Measurements from ENCODE around the gene EFHC1.

The EFHC1 gene

DNA sequence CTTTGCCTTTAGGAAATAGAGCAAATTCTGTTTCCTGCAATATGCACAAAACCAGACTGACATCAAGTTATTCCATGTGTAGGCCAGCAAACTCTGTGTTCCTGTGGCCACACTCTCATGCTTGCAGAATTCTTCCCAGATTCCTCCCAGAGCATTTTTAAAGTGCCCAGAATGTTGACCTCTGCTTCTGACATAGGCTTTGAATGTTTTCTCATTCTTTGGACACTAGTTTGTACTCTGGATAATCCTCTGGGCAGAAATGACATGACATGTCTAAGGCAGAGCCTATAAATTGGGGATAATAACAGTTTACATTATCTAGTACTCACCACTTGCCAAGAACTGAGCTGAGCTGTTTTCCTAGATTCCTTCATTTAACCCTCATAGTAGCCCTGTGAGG lies 9.2 kb upstream of the EFHC1 start:
- no peak overlapping the region for H3K27ac ChIP-seq (ENCODE audit: low read depth, low read length)

GRCh38 chr6:52411911-52412310 lies 8.2 kb upstream of the EFHC1 start:
- no CpG with 5 or more reads among the region's 4 CpGs for WGBS (ENCODE audit: extremely low coverage, insufficient coverage, low lambda C conversion rate)
- no peak overlapping the region for H2BK5ac ChIP-seq (ENCODE audit: low read length)

More for the DNA sequence above, 9.2 kb upstream of the EFHC1 start:
- DNase-seq, result no peak
- H3K4me3 ChIP-seq (ENCODE audit: low read length), result no peak overlapping the region
- no peaks in the 10 kb centered on the region for H3K4me1 ChIP-seq (ENCODE audit: control insufficient read depth, low read depth, low read length)
- H3K36me3 ChIP-seq (ENCODE audit: control insufficient read depth, insufficient read depth, low read length), result no peaks in the 10 kb centered on the region
- no peak overlapping the region for H3K9ac ChIP-seq (ENCODE audit: low read length)
- H3K18ac ChIP-seq (ENCODE audit: low read length), result no peak overlapping the region
- no peak overlapping the region for H2BK120ac ChIP-seq (ENCODE audit: low read depth, low read length)
- no peak overlapping the region for H4K5ac ChIP-seq (ENCODE audit: low read length)
- H3K56ac ChIP-seq (ENCODE audit: low read length), result no peak overlapping the region
- H2BK15ac ChIP-seq (replicated peaks; ENCODE audit: low read depth), result no peak overlapping the region
- H3K4me2 ChIP-seq (ENCODE audit: low read length), result no peak overlapping the region
- no peaks in the 10 kb centered on the region for H3K27me3 ChIP-seq (ENCODE audit: insufficient read depth, low read length, poor library complexity)
- no peak overlapping the region for H3K23ac ChIP-seq (ENCODE audit: low read length)
- no peaks in the 10 kb centered on the region for H3K79me2 ChIP-seq (ENCODE audit: control insufficient read depth, insufficient read depth, low read length)
- H3K4ac ChIP-seq (ENCODE audit: low read depth, low read length), result no peak overlapping the region
- H2AK5ac ChIP-seq (ENCODE audit: low read length), result no peak overlapping the region
- no peak overlapping the region for H4K8ac ChIP-seq (ENCODE audit: low read depth, low read length)
- H2BK5ac ChIP-seq (ENCODE audit: low read length), result no peak overlapping the region
- H3K79me1 ChIP-seq (ENCODE audit: low read length), result no peaks in the 10 kb centered on the region

GRCh38 chr6:52415333-52415732 lies 4.8 kb upstream of the EFHC1 start:
- Histone ChIP-seq H3K4me3 (ENCODE audit: low read length) (no peak overlapping the region), H2BK120ac (ENCODE audit: low read depth, low read length) (no peak overlapping the region), H3K36me3 (ENCODE audit: control insufficient read depth, insufficient read depth, low read length) (no peaks in the 10 kb centered on the region), H4K8ac (ENCODE audit: low read depth, low read length) (no peak overlapping the region), H3K23ac (ENCODE audit: low read length) (no peak overlapping the region), H3K4ac (ENCODE audit: low read depth, low read length) (no peak overlapping the region), H2AK5ac (ENCODE audit: low read length) (no peak overlapping the region), H3K27ac (ENCODE audit: low read depth, low read length) (no peak overlapping the region), H3K79me1 (ENCODE audit: low read length) (no peaks in the 10 kb centered on the region), H3K4me1 (ENCODE audit: control insufficient read depth, low read depth, low read length) (peaks cover 2% of the 10 kb centered on the region), H3K56ac (ENCODE audit: low read length) (no peak overlapping the region), H2BK15ac (replicated peaks; ENCODE audit: low read depth) (no peak overlapping the region), H4K5ac (ENCODE audit: low read length) (no peak overlapping the region), H3K4me2 (ENCODE audit: low read length) (no peak overlapping the region), H3K18ac (ENCODE audit: low read length) (no peak overlapping the region), H3K9ac (ENCODE audit: low read length) (no peak overlapping the region), H3K79me2 (ENCODE audit: control insufficient read depth, insufficient read depth, low read length) (no peaks in the 10 kb centered on the region), H3K27me3 (ENCODE audit: insufficient read depth, low read length, poor library complexity) (no peaks in the 10 kb centered on the region), H2BK5ac (ENCODE audit: low read length) (no peak overlapping the region)
- no CpG with 5 or more reads among the region's 1 CpG for WGBS (ENCODE audit: extremely low coverage, insufficient coverage, low lambda C conversion rate)
- DNase-seq, result no peak

More at GRCh38 chr6:52411911-52412310, 8.2 kb upstream of the EFHC1 start:
- H3K56ac ChIP-seq (ENCODE audit: low read length), result no peak overlapping the region
- H4K8ac ChIP-seq (ENCODE audit: low read depth, low read length), result no peak overlapping the region
- H3K79me2 ChIP-seq (ENCODE audit: control insufficient read depth, insufficient read depth, low read length), result no peaks in the 10 kb centered on the region
- no peak overlapping the region for H3K18ac ChIP-seq (ENCODE audit: low read length)
- no peaks in the 10 kb centered on the region for H3K79me1 ChIP-seq (ENCODE audit: low read length)
- H2BK120ac ChIP-seq (ENCODE audit: low read depth, low read length), result no peak overlapping the region
- H3K36me3 ChIP-seq (ENCODE audit: control insufficient read depth, insufficient read depth, low read length), result no peaks in the 10 kb centered on the region
- no peak overlapping the region for H2AK5ac ChIP-seq (ENCODE audit: low read length)
- no peak overlapping the region for H3K4me3 ChIP-seq (ENCODE audit: low read length)
- no peak overlapping the region for H3K9ac ChIP-seq (ENCODE audit: low read length)
- DNase-seq, result no peak
- no peak overlapping the region for H3K4ac ChIP-seq (ENCODE audit: low read depth, low read length)
- no peak overlapping the region for H3K27ac ChIP-seq (ENCODE audit: low read depth, low read length)
- no peak overlapping the region for H2BK15ac ChIP-seq (replicated peaks; ENCODE audit: low read depth)
- no peaks in the 10 kb centered on the region for H3K4me1 ChIP-seq (ENCODE audit: control insufficient read depth, low read depth, low read length)
- H3K27me3 ChIP-seq (ENCODE audit: insufficient read depth, low read length, poor library complexity), result no peaks in the 10 kb centered on the region
- no peak overlapping the region for H4K5ac ChIP-seq (ENCODE audit: low read length)
- H3K4me2 ChIP-seq (ENCODE audit: low read length), result no peak overlapping the region
- H3K23ac ChIP-seq (ENCODE audit: low read length), result no peak overlapping the region

DNA sequence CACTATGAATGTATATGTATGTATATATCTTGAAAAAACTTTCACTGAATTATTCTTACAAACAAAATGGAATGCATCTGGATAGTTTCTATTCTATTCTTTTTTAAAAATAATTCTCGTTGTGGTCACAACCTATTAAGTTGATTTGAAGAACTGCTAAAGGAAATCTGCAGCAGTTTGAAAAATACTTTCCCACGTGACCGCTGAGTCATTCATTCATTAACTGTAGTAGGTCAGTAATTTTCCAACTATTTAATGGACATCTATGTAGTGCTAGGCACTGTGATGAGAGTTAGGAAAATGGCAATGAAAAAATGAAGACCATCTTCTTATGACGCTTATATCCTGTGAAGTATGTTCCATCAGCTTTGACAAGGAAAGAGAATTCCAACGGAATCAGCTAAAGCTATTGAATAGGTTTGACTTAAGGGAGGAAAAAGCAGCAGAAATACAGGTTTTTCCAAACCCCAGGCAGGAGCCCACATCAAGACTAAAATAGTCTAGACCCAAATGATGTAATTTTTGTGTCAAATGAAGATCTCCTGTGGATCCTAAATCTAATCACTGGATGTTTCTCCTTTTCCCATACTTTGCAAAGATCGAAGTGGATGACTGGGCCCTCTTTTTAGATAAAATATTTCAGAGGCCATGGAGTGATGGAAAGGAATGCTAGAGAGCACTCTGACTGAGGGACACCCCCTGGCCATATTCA lies 4.1 kb upstream of the EFHC1 start:
- H3K79me1 ChIP-seq (ENCODE audit: low read length), result no peaks in the 10 kb centered on the region
- peaks cover 2% of the 10 kb centered on the region for H3K4me1 ChIP-seq (ENCODE audit: control insufficient read depth, low read depth, low read length)
- DNase-seq, result no peak
- H3K27me3 ChIP-seq (ENCODE audit: insufficient read depth, low read length, poor library complexity), result no peaks in the 10 kb centered on the region
- no peak overlapping the region for H2AK5ac ChIP-seq (ENCODE audit: low read length)
- no CpG with 5 or more reads among the region's 6 CpGs for WGBS (ENCODE audit: extremely low coverage, insufficient coverage, low lambda C conversion rate)
- H3K4me2 ChIP-seq (ENCODE audit: low read length), result no peak overlapping the region
- no peak overlapping the region for H3K4ac ChIP-seq (ENCODE audit: low read depth, low read length)
- H3K27ac ChIP-seq (ENCODE audit: low read depth, low read length), result no peak overlapping the region
- no peaks in the 10 kb centered on the region for H3K79me2 ChIP-seq (ENCODE audit: control insufficient read depth, insufficient read depth, low read length)
- no peak overlapping the region for H4K8ac ChIP-seq (ENCODE audit: low read depth, low read length)
- H2BK5ac ChIP-seq (ENCODE audit: low read length), result no peak overlapping the region
- H3K23ac ChIP-seq (ENCODE audit: low read length), result no peak overlapping the region
- H3K18ac ChIP-seq (ENCODE audit: low read length), result no peak overlapping the region
- no peaks in the 10 kb centered on the region for H3K36me3 ChIP-seq (ENCODE audit: control insufficient read depth, insufficient read depth, low read length)
- H4K5ac ChIP-seq (ENCODE audit: low read length), result no peak overlapping the region
- H2BK120ac ChIP-seq (ENCODE audit: low read depth, low read length), result no peak overlapping the region
- no peak overlapping the region for H3K56ac ChIP-seq (ENCODE audit: low read length)
- no peak overlapping the region for H3K9ac ChIP-seq (ENCODE audit: low read length)
- no peak overlapping the region for H3K4me3 ChIP-seq (ENCODE audit: low read length)
- no peak overlapping the region for H2BK15ac ChIP-seq (replicated peaks; ENCODE audit: low read depth)

DNA sequence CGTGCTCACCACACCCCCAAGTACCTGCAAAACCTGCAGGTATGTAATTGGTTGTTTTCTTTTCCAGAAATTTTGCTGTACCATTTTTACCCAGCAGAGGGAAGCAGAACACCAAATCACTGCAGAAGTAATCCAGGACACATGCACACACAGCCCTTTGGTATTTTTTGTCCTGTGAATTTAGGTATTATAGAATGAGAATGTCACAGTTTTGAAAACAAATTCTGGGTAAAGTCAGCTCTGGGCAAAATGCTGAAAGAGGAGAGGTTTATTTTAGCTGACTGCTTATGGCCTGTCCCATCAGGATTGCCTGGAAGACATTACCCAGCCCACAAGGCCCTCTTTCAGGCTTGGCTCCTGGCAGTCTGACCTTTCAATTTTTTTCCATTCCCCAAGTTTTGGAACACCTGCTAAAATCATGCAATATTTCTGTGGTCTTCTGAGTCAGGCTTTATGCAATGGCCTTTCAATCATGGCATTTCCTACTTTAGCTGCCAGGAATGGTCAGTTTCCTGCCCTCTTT lies 3.5 kb upstream of the EFHC1 start:
- Histone ChIP-seq H2BK5ac (ENCODE audit: low read length) (no peak overlapping the region), H3K18ac (ENCODE audit: low read length) (no peak overlapping the region), H2BK120ac (ENCODE audit: low read depth, low read length) (no peak overlapping the region), H3K23ac (ENCODE audit: low read length) (no peak overlapping the region), H3K56ac (ENCODE audit: low read length) (peak overlapping the region; percentile 28), H2BK15ac (replicated peaks; ENCODE audit: low read depth) (no peak overlapping the region), H3K79me1 (ENCODE audit: low read length) (no peaks in the 10 kb centered on the region), H4K5ac (ENCODE audit: low read length) (no peak overlapping the region), H3K4me1 (ENCODE audit: control insufficient read depth, low read depth, low read length) (peaks cover 2% of the 10 kb centered on the region), H3K4ac (ENCODE audit: low read depth, low read length) (peak overlapping the region; percentile 24), H3K27ac (ENCODE audit: low read depth, low read length) (no peak overlapping the region), H4K8ac (ENCODE audit: low read depth, low read length) (no peak overlapping the region), H3K36me3 (ENCODE audit: control insufficient read depth, insufficient read depth, low read length) (no peaks in the 10 kb centered on the region), H3K27me3 (ENCODE audit: insufficient read depth, low read length, poor library complexity) (no peaks in the 10 kb centered on the region), H3K79me2 (ENCODE audit: control insufficient read depth, insufficient read depth, low read length) (no peaks in the 10 kb centered on the region), H3K9ac (ENCODE audit: low read length) (peak overlapping the region; percentile 7), H2AK5ac (ENCODE audit: low read length) (no peak overlapping the region), H3K4me2 (ENCODE audit: low read length) (no peak overlapping the region), H3K4me3 (ENCODE audit: low read length) (no peak overlapping the region)
- DNase-seq, result peak; percentile 88
- WGBS (ENCODE audit: extremely low coverage, insufficient coverage, low lambda C conversion rate), result no CpG with 5 or more reads among the region's 1 CpG

DNA sequence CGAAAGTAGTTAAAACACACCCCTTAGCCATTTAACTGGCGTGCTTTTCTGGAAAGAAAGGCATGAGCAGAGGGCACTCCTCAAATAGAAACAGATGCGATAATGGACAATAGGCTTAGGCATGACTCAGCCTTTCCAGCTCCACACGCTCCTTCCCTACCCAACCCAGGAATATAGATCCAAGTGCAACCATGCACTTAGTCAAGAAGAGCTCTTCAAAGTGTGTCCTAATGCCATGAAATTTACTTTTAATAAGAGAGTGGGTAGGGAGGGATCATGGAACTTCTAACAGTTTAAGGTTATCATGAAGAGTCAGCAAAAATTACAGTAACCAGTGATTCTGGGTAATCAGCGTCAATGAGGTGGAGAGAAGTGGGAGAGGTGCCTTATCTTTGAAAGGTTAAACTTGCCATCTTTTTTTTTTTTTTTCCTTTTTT lies 2.4 kb upstream of the EFHC1 start:
- peaks cover 2% of the 10 kb centered on the region for H3K4me1 ChIP-seq (ENCODE audit: control insufficient read depth, low read depth, low read length)
- no peaks in the 10 kb centered on the region for H3K36me3 ChIP-seq (ENCODE audit: control insufficient read depth, insufficient read depth, low read length)
- peak; percentile 50 for DNase-seq
- no peak overlapping the region for H2BK15ac ChIP-seq (replicated peaks; ENCODE audit: low read depth)
- no peak overlapping the region for H3K27ac ChIP-seq (ENCODE audit: low read depth, low read length)
- H3K79me1 ChIP-seq (ENCODE audit: low read length), result no peaks in the 10 kb centered on the region
- no peak overlapping the region for H4K5ac ChIP-seq (ENCODE audit: low read length)
- H3K4me3 ChIP-seq (ENCODE audit: low read length), result no peak overlapping the region
- no peak overlapping the region for H2BK120ac ChIP-seq (ENCODE audit: low read depth, low read length)
- WGBS (ENCODE audit: extremely low coverage, insufficient coverage, low lambda C conversion rate), result no CpG with 5 or more reads among the region's 5 CpGs
- no peak overlapping the region for H2AK5ac ChIP-seq (ENCODE audit: low read length)
- H4K8ac ChIP-seq (ENCODE audit: low read depth, low read length), result no peak overlapping the region
- peak overlapping the region; percentile 1 for H3K56ac ChIP-seq (ENCODE audit: low read length)
- no peaks in the 10 kb centered on the region for H3K27me3 ChIP-seq (ENCODE audit: insufficient read depth, low read length, poor library complexity)
- no peak overlapping the region for H2BK5ac ChIP-seq (ENCODE audit: low read length)
- peak overlapping the region; percentile 45 for H3K18ac ChIP-seq (ENCODE audit: low read length)
- H3K9ac ChIP-seq (ENCODE audit: low read length), result no peak overlapping the region
- no peak overlapping the region for H3K4ac ChIP-seq (ENCODE audit: low read depth, low read length)
- H3K4me2 ChIP-seq (ENCODE audit: low read length), result no peak overlapping the region
- H3K79me2 ChIP-seq (ENCODE audit: control insufficient read depth, insufficient read depth, low read length), result no peaks in the 10 kb centered on the region
- no peak overlapping the region for H3K23ac ChIP-seq (ENCODE audit: low read length)

Data from mesendoderm (in vitro differentiated cells).